Ectodermal cell (in vitro differentiated cells): Measurements from ENCODE around the gene MAP3K21.

Source experiments
- H3K27ac ChIP-seq: 2 replicates; pipeline ENCODE4 v1.7.0; 2013; ENCODE audit warnings: mild to moderate bottlenecking, low read depth, low read length; ENCODE audit not compliant: insufficient read depth, poor library complexity, severe bottlenecking
- H3K27me3 ChIP-seq: 2 replicates; pipeline ENCODE4 v1.7.0; 2013; ENCODE audit warnings: mild to moderate bottlenecking, low read length; ENCODE audit not compliant: insufficient read depth, control insufficient read depth, poor library complexity, severe bottlenecking
- H3K36me3 ChIP-seq: one replicate; pipeline ENCODE4 v1.7.0; 2013; ENCODE audit warnings: low read length; ENCODE audit not compliant: control insufficient read depth, insufficient read depth
- H3K4me1 ChIP-seq: one replicate; pipeline ENCODE4 v1.7.0; 2013; ENCODE audit warnings: low read length; ENCODE audit not compliant: control insufficient read depth, insufficient read depth
- H3K4me3 ChIP-seq: 2 replicates; pipeline ENCODE4 v1.7.0; 2013; ENCODE audit warnings: low read depth, low read length, control low read depth; ENCODE audit not compliant: insufficient read depth
- H3K9me3 ChIP-seq: 2 replicates; pipeline ENCODE4 v1.7.0; 2013; ENCODE audit warnings: mild to moderate bottlenecking, low read length, moderate library complexity; ENCODE audit not compliant: control insufficient read depth
- WGBS, 2 experiments: methylation state at CpG; one replicate each; pipeline ENCODE4 v1.1.7; 2013; ENCODE audit warnings: missing lambda C conversion rate in 2 of 2; 5-methylcytosine and 5-hydroxymethylcytosine counted together

MAP3K21 gene

DNA sequence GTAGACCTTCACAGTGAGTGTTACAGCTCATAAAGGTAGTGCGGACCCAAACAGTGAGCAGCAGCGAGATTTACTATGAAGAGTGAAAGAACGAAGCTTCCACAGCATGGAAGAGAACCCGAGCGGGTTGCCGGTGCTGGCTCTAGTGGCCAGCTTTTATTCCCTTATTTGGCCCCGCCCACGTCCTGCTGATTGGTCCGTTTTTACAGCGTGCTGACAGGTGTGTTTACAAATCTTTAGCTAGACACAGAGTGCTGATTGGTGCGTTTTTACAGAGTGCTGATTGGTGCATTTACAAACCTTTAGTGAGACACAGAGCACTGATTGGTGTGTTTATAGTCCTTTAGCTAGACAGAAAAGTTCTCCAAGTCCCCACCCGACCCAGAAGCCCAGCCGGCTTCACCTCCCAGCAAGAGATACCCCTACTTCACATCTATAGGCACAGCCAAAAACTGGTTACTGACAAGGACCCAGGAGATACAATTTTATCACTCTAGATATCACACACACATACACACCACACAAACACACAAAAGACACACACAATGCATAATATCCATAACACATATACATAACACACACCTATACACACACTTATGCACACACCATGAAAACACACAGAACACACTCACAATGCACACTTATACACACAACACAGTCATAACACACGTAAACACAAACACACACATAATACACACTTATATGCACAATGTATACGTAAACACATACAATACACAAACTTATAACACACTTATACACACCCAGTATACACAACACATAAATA is 68.5 kb downstream of the MAP3K21 start:
- Histone ChIP-seq H3K9me3 (no peaks in the 10 kb centered on the region), H3K27ac (no peak overlapping the region), H3K4me3 (no peak overlapping the region), H3K4me1 (no peaks in the 10 kb centered on the region), H3K36me3 (no peaks in the 10 kb centered on the region), H3K27me3 (no peaks in the 10 kb centered on the region)
- WGBS, 2 experiments: 91 to 92% methylated on average over 15 of the region's 15 CpGs

GRCh38 chr1:233406339-233406960 is 78.9 kb downstream of the MAP3K21 start:
- 94 to 97% methylated on average over 4 of the region's 4 CpGs for WGBS, 2 experiments
- no peaks in the 10 kb centered on the region for H3K9me3 ChIP-seq
- H3K27me3 ChIP-seq: no peaks in the 10 kb centered on the region
- H3K27ac ChIP-seq: no peak overlapping the region
- H3K4me3 ChIP-seq: no peak overlapping the region
- no peaks in the 10 kb centered on the region for H3K4me1 ChIP-seq
- H3K36me3 ChIP-seq: no peaks in the 10 kb centered on the region

DNA sequence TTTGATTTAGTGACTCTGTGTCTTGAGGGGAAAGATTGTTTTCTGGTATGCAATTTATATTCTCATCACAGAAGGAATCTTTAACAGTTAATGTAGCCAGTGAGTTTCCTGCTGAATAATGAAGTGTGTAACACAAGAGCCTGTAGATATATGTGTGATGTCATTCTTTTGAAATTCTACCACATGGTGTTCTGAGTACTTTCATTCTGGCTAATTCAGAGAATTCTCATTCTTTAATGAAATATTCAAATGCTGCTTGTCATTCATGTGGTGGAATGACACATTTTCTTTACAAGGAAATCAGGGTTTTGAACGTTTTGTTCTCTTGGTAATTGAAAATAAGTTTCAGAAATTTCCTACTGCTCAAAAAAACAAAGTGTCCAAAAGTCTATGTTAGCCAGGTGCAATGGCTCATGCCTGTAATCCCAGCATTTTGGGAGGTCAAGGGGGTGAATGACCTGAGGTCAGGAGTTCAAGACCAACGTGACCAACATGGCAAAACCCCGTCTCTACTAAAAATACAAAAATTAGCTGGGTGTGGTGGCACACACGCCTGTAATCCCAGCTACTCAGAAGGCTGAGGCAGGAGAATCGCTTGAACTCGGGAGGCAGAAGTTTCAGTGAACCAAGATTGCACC is 79.6 kb downstream of the MAP3K21 start:
- Histone ChIP-seq H3K27ac (no peak overlapping the region), H3K36me3 (no peaks in the 10 kb centered on the region)
- 90 to 91% methylated on average over 6 of the region's 6 CpGs for WGBS, 2 experiments

DNA sequence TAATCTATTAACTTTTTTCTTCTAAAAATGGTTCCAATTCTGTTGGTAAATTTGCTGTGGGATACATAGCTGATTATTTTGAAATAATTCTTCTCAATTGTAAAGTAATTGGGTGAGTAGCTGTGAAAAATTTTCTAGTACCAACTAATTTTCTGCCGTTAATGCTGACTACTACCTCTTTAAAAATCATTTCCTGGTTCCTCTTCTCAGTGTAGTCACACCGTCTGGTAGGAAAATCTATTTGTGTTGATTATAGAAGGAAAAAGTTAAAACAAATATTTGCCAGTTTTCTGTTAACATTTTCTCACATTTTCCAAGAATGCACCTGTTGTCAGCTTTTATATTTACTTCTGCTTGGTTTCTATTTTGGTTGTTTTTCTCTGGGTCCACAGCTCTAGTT is 82.0 kb downstream of the MAP3K21 start:
- no peaks in the 10 kb centered on the region for H3K36me3 ChIP-seq
- H3K27me3 ChIP-seq: no peaks in the 10 kb centered on the region
- H3K4me1 ChIP-seq: no peaks in the 10 kb centered on the region
- no peaks in the 10 kb centered on the region for H3K9me3 ChIP-seq
- no peak overlapping the region for H3K27ac ChIP-seq
- 100% methylated on average over 1 of the region's 2 CpGs; no CpG with 5 or more reads in 1 of the 2 experiments for WGBS, 2 experiments
- H3K4me3 ChIP-seq: no peak overlapping the region

More for the DNA sequence above, 79.6 kb downstream of the MAP3K21 start:
- no peaks in the 10 kb centered on the region for H3K4me1 ChIP-seq
- H3K4me3 ChIP-seq: no peak overlapping the region
- H3K27me3 ChIP-seq: no peaks in the 10 kb centered on the region
- no peaks in the 10 kb centered on the region for H3K9me3 ChIP-seq

DNA sequence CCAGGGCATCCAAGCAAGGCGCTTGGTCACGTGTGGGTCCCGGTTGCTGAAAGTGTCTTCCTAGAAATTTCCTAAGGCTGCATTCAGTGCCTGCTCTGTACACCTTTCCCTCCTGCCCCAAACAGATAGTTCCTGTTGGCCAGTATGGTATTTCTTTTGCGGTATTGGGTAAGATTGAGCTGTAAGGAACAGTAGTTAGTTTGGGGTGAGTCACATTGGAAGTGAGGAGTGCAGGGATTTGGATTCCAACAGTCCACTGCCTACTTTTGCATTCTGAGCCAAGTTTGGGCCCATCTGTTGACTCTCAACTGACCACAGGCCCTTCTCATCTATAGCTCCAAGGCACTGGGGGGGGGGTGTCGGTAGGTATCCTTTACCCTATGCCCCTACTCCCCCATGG is 83.4 kb downstream of the MAP3K21 start:
- no peaks in the 10 kb centered on the region for H3K4me1 ChIP-seq
- no peak overlapping the region for H3K4me3 ChIP-seq
- no peaks in the 10 kb centered on the region for H3K36me3 ChIP-seq
- WGBS, 2 experiments: 73 to 79% methylated on average over 5 of the region's 5 CpGs
- H3K9me3 ChIP-seq: no peaks in the 10 kb centered on the region
- H3K27me3 ChIP-seq: no peaks in the 10 kb centered on the region
- H3K27ac ChIP-seq: no peak overlapping the region

DNA sequence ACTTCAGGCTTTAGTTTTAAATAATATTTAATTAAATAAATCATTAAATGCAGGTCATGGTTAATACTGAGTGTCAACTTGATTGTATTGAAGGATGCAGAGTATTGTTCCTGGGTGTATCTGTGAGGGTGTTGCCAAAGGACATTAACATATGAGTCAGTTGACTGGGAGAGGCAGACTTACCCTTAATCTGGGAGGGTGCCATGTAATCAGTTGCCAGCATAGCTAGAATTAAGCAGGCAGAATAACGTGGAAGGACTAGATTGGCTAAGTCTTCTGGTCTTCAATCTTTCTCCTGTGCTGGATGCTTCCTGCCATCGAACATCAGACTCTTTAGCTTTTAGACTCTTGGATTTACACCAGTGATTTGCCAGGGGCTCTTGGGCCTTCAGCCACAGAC is 85.3 kb downstream of the MAP3K21 start:
- H3K36me3 ChIP-seq: no peaks in the 10 kb centered on the region
- H3K4me3 ChIP-seq: no peak overlapping the region
- H3K9me3 ChIP-seq: no peaks in the 10 kb centered on the region
- WGBS, 2 experiments: 90 to 94% methylated on average over 2 of the region's 2 CpGs
- H3K27ac ChIP-seq: no peak overlapping the region
- H3K27me3 ChIP-seq: no peaks in the 10 kb centered on the region
- H3K4me1 ChIP-seq: no peaks in the 10 kb centered on the region

DNA sequence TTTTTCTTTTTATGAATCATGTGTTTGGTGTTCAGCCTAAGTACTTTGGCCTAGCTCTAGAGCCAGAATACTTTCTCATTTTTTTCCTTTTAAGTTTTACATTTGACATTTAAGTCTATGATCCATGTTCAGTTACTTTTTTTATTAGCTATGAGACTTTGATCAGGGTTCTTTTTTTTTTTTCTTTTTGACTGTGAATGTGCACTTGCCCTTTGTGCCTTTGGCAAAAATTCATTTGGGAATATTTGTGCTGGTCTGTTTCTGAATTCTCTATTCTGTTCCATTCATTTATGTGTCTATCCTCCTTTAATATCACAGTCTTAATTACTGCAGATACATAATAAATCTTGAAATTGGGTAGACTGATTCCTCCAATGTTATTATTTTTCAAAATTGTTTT is 93.8 kb downstream of the MAP3K21 start:
- H3K27ac ChIP-seq: no peak overlapping the region

DNA sequence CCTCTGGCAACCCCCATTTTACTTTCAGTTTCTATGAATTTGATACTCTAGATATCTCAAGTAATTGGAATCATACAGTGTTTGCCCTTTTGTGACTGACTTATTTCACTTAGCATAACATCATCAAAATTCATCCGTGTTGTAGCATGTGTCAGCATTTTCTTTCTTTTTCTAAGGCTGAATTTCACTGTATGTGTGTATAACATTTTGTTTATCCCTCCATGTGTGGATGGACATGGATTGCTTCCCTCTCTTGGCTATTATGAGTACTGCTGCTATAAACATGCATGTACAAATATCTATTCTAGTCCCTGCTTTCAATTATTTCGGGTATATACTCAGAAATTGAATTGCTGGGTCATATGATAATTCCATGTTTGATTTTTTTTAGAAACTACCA is 97.3 kb downstream of the MAP3K21 start:
- H3K4me3 ChIP-seq: no peak overlapping the region
- H3K9me3 ChIP-seq: no peaks in the 10 kb centered on the region
- H3K27ac ChIP-seq: no peak overlapping the region
- no peaks in the 10 kb centered on the region for H3K4me1 ChIP-seq
- no peaks in the 10 kb centered on the region for H3K27me3 ChIP-seq
- no peaks in the 10 kb centered on the region for H3K36me3 ChIP-seq
- WGBS, 2 experiments: 94 to 100% methylated on average over 2 of the region's 2 CpGs

More for the DNA sequence above, 93.8 kb downstream of the MAP3K21 start:
- Histone ChIP-seq H3K4me1 (no peaks in the 10 kb centered on the region), H3K4me3 (no peak overlapping the region), H3K36me3 (no peaks in the 10 kb centered on the region), H3K9me3 (no peaks in the 10 kb centered on the region), H3K27me3 (no peaks in the 10 kb centered on the region)

GRCh38 chr1:233427907-233428306 is 100.4 kb downstream of the MAP3K21 start:
- H3K36me3 ChIP-seq: no peaks in the 10 kb centered on the region
- H3K9me3 ChIP-seq: no peaks in the 10 kb centered on the region
- no peak overlapping the region for H3K4me3 ChIP-seq
- no peaks in the 10 kb centered on the region for H3K27me3 ChIP-seq
- 95 to 100% methylated on average over 1 of the region's 1 CpG for WGBS, 2 experiments
- H3K27ac ChIP-seq: no peak overlapping the region
- H3K4me1 ChIP-seq: no peaks in the 10 kb centered on the region

DNA sequence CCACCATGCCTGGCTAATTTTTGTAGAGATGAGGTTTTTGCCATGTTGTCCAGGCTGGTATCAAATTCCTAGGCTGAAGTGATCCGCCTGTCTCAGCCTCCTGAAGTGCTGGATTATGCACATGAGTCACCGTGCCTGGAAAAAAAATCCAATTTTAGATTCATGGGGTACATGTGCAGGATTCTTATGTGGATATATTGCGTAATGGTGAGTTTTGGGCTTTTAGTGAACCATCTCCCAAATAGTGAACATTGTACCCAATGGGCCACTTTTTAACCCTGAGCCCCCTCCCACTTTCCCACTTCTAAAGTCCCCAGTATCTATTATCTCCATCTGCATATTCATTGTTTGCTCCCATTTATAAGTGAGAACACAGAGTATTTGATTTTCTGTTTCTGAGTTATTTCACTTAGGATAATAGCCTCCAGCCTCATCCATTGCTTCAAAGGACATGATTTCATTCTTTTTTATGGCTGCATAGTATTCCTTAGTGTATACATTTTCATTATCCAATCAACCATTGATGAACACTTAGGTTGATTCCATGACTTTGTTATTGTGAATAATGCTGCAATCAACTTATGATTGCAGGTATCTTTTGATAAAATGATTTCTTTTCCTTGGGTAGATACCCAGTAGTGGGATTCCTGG is 104.4 kb downstream of the MAP3K21 start:
- H3K4me3 ChIP-seq: no peak overlapping the region
- 89 to 94% methylated on average over 3 of the region's 3 CpGs for WGBS, 2 experiments
- H3K27me3 ChIP-seq: no peaks in the 10 kb centered on the region
- H3K4me1 ChIP-seq: no peaks in the 10 kb centered on the region
- H3K27ac ChIP-seq: no peak overlapping the region
- H3K9me3 ChIP-seq: no peaks in the 10 kb centered on the region
- no peaks in the 10 kb centered on the region for H3K36me3 ChIP-seq
